G401.6 (cell line): ENCODE data around the gene FBXO9.

Source experiments
- FAIRE-seq: peaks from 2 replicates; lab custom pipeline; 2012; peaks lifted over from hg19 to GRCh38; lab: Jason Lieb, UNC

The FBXO9 gene

GRCh38 chr6:53065266-53066076 lies at the start of gene FBXO9:
Gene FBXO9, plus strand, starts transcription at chr6:53065404. Its CDS starts 386 bp downstream, at chr6:53065790.
- FAIRE-seq = no peak

GRCh38 chr6:53015486-53015885 lies 49.7 kb upstream of the FBXO9 start:
- no peak for FAIRE-seq

- FAIRE-seq = no peak
Observed at GRCh38 chr6:53018446-53018845, 46.8 kb upstream of the FBXO9 start.

GRCh38 chr6:53020005-53020744 lies 45.0 kb upstream of the FBXO9 start:
- FAIRE-seq = no peak

GRCh38 chr6:53023323-53023722 lies 41.9 kb upstream of the FBXO9 start:
- FAIRE-seq = no peak

GRCh38 chr6:53026526-53026925 lies 38.7 kb upstream of the FBXO9 start:
- FAIRE-seq = no peak

- no peak for FAIRE-seq
Observed at GRCh38 chr6:53027131-53027718, 38.0 kb upstream of the FBXO9 start.

- FAIRE-seq = no peak
Observed at GRCh38 chr6:53028467-53028866, 36.7 kb upstream of the FBXO9 start.

GRCh38 chr6:53029257-53029656 lies 35.9 kb upstream of the FBXO9 start:
- FAIRE-seq = no peak

- no peak for FAIRE-seq
Observed at GRCh38 chr6:53029761-53030160, 35.4 kb upstream of the FBXO9 start.

- FAIRE-seq = no peak
Observed at GRCh38 chr6:53031281-53031680, 33.9 kb upstream of the FBXO9 start.

GRCh38 chr6:53032849-53033248 lies 32.4 kb upstream of the FBXO9 start:
- FAIRE-seq = no peak

GRCh38 chr6:53033764-53034163 lies 31.4 kb upstream of the FBXO9 start:
- no peak for FAIRE-seq

GRCh38 chr6:53035549-53036213 lies 29.5 kb upstream of the FBXO9 start:
- no peak for FAIRE-seq

GRCh38 chr6:53038141-53038540 lies 27.1 kb upstream of the FBXO9 start:
- FAIRE-seq = no peak

- no peak for FAIRE-seq
Observed at GRCh38 chr6:53038596-53038995, 26.6 kb upstream of the FBXO9 start.

- FAIRE-seq = no peak
Observed at GRCh38 chr6:53041356-53041755, 23.8 kb upstream of the FBXO9 start.

GRCh38 chr6:53042112-53042511 lies 23.1 kb upstream of the FBXO9 start:
- no peak for FAIRE-seq

GRCh38 chr6:53043581-53043980 lies 21.6 kb upstream of the FBXO9 start:
- FAIRE-seq = peak; percentile 66

GRCh38 chr6:53044071-53044470 lies 21.1 kb upstream of the FBXO9 start:
- no peak for FAIRE-seq

GRCh38 chr6:53044572-53044971 lies 20.6 kb upstream of the FBXO9 start:
- FAIRE-seq = no peak

- FAIRE-seq = no peak
Observed at GRCh38 chr6:53045891-53046673, 19.1 kb upstream of the FBXO9 start.
